Right atrium auricular region (tissue), 2 donors: ENCODE measurements around the gene CD1C. TPM values are rescaled to one million over a fixed set of nuclear protein-coding genes. Genes with fewer than 3 reads are reported as not detected.

Experiments
- DNase-seq: peaks from one replicate; pipeline ENCODE4 v3.0.0-alpha.2; 2019; ENCODE audit warnings: low spot score
- H3K27ac ChIP-seq, 2 donors: fragments of 200-600 bp; sonication (generic); 1 replicate in 1 of 2; 2 replicates in 1 of 2; pipeline ENCODE4 v1.5.1; 2016 to 2019
- H3K27me3 ChIP-seq, 2 donors: fragments of 200-600 bp; sonication (generic); one replicate each; pipeline versions ENCODE4 v1.5.1 to v1.6.0; 2017 to 2019
- H3K36me3 ChIP-seq: fragments of 200-600 bp; sonication (generic); one replicate; pipeline ENCODE4 v1.5.1; 2016
- H3K4me1 ChIP-seq, 2 donors: fragments of 200-600 bp; sonication (generic); one replicate each; pipeline versions ENCODE4 v1.5.1 to v1.6.0; 2017 to 2019
- H3K4me3 ChIP-seq, 2 donors: fragments of 200-600 bp; sonication (generic); 1 replicate in 1 of 2; 2 replicates in 1 of 2; pipeline ENCODE4 v1.5.1; 2017 to 2019; ENCODE audit warnings: mild to moderate bottlenecking in 1 of 2, moderate library complexity in 1 of 2
- H3K9me3 ChIP-seq, 2 donors: fragments of 200-600 bp; sonication (generic); one replicate each; pipeline ENCODE4 v1.5.1; 2019
- CTCF ChIP-seq, 2 donors: fragments of 200-600 bp; sonication (generic); IDR thresholded peaks; one replicate each; pipeline ENCODE4 v1.5.1; 2019; ENCODE audit warnings: antibody characterized with exemption in 2 of 2
- total RNA-seq, 2 donors: library from RNA; depleted of rRNA; stranded (reverse); fragments of >200 nt; gene quantifications; one replicate each; pipeline ENCODE4 v1.1.0, GENCODE V29; 2016

CD1C gene
- total RNA-seq, 2 donors from 2014 or later = 0.31 to 0.44 TPM

- Histone ChIP-seq H3K36me3 (no peaks in the 10 kb centered on the region), H3K27me3 (no peaks in the 10 kb centered on the region), H3K27ac (no peak overlapping the region), H3K4me3 (no peak overlapping the region), H3K4me1 (no peaks in the 10 kb centered on the region), H3K9me3 (no peaks in the 10 kb centered on the region)
- DNase-seq = no peak
- TF ChIP-seq CTCF (IDR thresholded peaks at IDR 0.05) = no peak
Observed at GRCh38 chr1:158329300-158329699, 39.6 kb downstream of the CD1C start.

GRCh38 chr1:158329733-158330132, 40.0 kb downstream of the CD1C start:
- no peak for TF ChIP-seq CTCF (IDR thresholded peaks at IDR 0.05)

GRCh38 chr1:158330391-158331105, 40.8 kb downstream of the CD1C start:
- no peak for DNase-seq
- Histone ChIP-seq H3K27me3 (no peaks in the 10 kb centered on the region), H3K4me1 (no peaks in the 10 kb centered on the region), H3K36me3 (no peaks in the 10 kb centered on the region), H3K4me3 (no peak overlapping the region), H3K27ac (no peak overlapping the region), H3K9me3 (no peaks in the 10 kb centered on the region)
- TF ChIP-seq CTCF (IDR thresholded peaks at IDR 0.05) = no peak

More at GRCh38 chr1:158329733-158330132, 40.0 kb downstream of the CD1C start:
- H3K4me3 ChIP-seq = no peak overlapping the region
- H3K36me3 ChIP-seq = no peaks in the 10 kb centered on the region
- H3K27ac ChIP-seq = no peak overlapping the region
- no peak for DNase-seq
- H3K4me1 ChIP-seq = no peaks in the 10 kb centered on the region
- no peaks in the 10 kb centered on the region for H3K27me3 ChIP-seq
- H3K9me3 ChIP-seq = no peaks in the 10 kb centered on the region

GRCh38 chr1:158331106-158331425, 41.3 kb downstream of the CD1C start:
- DNase-seq = no peak
- Histone ChIP-seq H3K4me3 (no peak overlapping the region), H3K27ac (no peak overlapping the region)

GRCh38 chr1:158331481-158332150, 41.9 kb downstream of the CD1C start, which contains the start of gene CD1B:
Gene CD1B, minus strand, starts transcription at chr1:158331531. Its CDS starts 108 bp downstream, at chr1:158331423.
- DNase-seq = no peak

More at GRCh38 chr1:158331106-158331425, 41.3 kb downstream of the CD1C start:
- Histone ChIP-seq H3K9me3 (no peaks in the 10 kb centered on the region), H3K4me1 (no peaks in the 10 kb centered on the region), H3K36me3 (no peaks in the 10 kb centered on the region), H3K27me3 (no peaks in the 10 kb centered on the region)
- no peak for TF ChIP-seq CTCF (IDR thresholded peaks at IDR 0.05)

More at GRCh38 chr1:158331481-158332150, 41.9 kb downstream of the CD1C start, which contains the start of gene CD1B:
- H3K4me3 ChIP-seq = no peak within 1 kb of the TSS
- no peak for TF ChIP-seq CTCF (IDR thresholded peaks at IDR 0.05)
- H3K9me3 ChIP-seq = no peaks in the 10 kb centered on the region
- H3K4me1 ChIP-seq = no peaks in the 10 kb centered on the region
- no peaks in the 10 kb centered on the region for H3K27me3 ChIP-seq
- no peaks in the 10 kb centered on the region for H3K36me3 ChIP-seq
- H3K27ac ChIP-seq = no peak within 1 kb of the TSS
